Subcutaneous adipose tissue (tissue), 4 donors: ENCODE data around the gene GLRA1. TPM values are rescaled to one million over a fixed set of nuclear protein-coding genes. Genes with fewer than 3 reads are reported as not detected.

Experiments used
- total RNA-seq, 4 donors: library from RNA; depleted of rRNA; stranded (reverse); fragments of >200 nt; gene quantifications; one replicate each; pipeline ENCODE4 v1.1.0, GENCODE V29; 2016
- TF ChIP-seq, protein P1 (sequence below): fragments of 450-650 bp; IDR thresholded peaks from one replicate; pipeline ENCODE4 v1.5.1; 2016; ENCODE audit warnings: low read depth, mild to moderate bottlenecking, control low read depth, antibody characterized with exemption, moderate library complexity

Gene GLRA1
- total RNA-seq, 4 donors from 2014 or later, result not detected

DNA sequence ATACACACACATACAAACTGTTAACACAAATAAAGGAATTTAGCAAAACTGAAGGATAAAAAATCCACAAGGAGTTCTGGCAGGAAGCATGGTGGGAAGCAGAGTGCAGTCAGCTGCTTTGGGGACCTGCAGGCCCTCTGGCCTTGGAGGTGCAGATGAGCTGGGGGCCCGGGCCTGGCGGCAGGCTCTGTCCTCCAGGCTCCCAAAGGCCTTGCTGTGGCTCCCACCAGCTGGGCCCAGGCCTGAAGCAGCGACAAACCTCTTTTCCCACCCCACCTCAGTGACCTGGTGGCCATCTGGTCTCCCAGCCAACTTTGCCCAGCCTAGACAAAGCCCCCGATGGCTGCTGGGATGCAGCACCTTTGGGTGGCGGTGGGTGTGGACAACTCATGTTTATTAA is 67.8 kb downstream of the GLRA1 start:
- TF ChIP-seq, protein P1, sequence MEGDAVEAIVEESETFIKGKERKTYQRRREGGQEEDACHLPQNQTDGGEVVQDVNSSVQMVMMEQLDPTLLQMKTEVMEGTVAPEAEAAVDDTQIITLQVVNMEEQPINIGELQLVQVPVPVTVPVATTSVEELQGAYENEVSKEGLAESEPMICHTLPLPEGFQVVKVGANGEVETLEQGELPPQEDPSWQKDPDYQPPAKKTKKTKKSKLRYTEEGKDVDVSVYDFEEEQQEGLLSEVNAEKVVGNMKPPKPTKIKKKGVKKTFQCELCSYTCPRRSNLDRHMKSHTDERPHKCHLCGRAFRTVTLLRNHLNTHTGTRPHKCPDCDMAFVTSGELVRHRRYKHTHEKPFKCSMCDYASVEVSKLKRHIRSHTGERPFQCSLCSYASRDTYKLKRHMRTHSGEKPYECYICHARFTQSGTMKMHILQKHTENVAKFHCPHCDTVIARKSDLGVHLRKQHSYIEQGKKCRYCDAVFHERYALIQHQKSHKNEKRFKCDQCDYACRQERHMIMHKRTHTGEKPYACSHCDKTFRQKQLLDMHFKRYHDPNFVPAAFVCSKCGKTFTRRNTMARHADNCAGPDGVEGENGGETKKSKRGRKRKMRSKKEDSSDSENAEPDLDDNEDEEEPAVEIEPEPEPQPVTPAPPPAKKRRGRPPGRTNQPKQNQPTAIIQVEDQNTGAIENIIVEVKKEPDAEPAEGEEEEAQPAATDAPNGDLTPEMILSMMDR, result no peak

DNA sequence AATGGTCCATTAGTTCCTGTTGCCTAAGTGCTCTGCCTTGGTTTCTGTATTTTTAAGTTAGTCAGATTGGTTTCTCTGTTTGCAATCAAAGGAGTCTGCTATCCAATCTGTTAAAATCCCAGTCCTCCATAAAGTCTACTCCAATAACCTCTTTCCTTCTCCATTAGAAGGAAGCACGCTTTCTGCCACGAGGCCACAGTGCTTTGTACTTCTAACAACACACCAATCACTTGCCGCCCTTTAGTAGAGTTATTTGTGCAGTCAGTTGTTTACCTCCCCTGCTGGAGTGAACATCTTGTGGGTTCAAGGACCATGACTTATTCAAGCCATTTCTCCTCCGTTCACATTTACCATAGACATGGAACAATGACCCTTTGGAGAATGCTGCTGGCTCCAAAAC is 69.0 kb downstream of the GLRA1 start:
- TF ChIP-seq, protein P1, result no peak

DNA sequence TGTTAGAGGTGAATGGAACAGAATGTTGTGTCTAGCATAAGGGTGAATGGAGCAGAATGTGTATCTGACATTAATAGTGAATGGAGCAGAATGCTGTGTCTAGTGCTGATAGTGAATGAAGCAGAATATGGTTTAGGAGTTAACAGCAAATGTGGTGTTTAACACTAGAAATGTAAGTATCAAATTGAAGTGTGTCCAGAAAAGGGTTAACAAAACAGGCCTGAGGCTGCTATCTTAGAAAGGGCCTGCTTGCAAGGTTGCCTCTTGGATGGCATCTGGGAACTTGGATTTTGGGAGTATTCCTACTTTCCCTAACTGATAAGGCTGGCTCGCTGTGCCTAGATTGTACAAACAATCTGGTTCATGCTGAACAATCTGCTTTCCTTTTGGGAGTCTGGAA is 76.8 kb downstream of the GLRA1 start:
- TF ChIP-seq, protein P1, result no peak

DNA sequence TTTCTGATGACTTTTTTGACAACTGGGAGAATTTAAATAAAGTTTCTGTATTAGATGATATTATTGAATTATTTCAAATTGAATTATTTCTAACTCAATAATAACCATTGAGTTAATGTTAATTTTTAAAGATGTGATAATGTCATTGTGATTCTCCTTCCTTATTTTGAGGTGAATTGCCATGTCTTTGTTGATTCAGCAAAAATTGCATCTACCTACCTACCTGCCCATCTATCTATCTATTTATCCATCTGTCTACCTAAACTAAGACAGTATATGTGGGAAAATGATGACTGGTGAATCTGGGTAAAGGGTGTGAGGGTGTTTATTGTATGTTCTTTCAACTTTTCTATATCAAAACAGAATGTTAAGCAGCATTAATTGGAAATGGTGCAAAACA is 77.9 kb downstream of the GLRA1 start:
- TF ChIP-seq, protein P1, result no peak

DNA sequence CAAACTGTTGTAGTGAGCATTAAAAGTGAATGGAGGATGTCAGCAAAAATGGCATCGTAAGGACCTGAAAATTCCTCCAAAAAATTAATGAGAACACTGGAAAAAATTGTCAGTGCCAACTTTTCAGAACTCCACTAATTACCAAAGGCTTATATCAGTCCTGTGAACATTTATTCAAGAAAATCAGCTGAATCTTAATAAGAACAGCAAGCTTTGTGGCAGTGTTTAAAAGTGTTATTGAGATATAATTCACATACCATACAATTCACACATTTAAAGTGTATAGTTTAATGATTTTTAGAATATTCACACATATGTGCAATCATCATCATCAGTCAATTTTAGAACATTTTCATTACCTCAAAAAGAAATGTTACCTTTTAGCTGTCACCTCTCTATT is 95.3 kb downstream of the GLRA1 start:
- TF ChIP-seq, protein P1, result no peak

DNA sequence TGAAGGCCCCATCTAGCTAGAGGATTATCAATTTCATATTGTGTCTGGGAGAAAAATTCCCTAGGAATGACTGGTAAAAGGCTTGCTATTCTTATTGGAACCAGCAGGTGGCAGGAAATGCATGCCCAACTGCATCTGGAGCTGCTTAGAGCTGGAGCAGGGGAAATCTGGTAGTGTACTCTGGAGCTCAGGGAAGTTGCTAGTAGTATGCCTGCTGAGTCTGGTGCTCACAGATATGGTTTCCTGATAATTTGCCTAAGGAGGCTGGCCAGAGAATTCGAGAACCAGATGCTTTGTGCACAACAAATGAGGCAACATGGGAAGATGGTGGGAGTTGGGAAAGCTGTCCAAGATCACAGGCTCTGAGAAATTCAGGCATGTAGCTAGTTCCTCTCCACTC is 99.2 kb downstream of the GLRA1 start:
- TF ChIP-seq, protein P1, result no peak

DNA sequence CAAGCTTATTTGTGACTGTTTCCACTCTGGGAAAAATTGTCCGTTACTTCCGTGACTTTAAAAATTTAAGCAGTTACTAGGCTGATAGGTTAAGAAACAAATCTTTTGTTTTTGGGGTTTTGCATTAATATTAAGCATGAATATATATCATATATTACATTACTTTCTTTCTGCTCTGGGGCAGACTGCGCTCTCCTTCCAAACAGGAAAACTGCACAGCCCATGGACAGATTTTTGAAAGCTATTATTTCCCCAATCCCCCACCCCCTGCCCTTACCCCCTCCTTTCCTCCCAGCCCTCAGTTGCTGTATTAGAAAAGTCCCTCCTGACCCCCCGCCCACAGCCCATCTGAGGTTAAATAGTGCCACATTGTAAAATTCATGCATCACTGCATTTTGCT is 102.5 kb downstream of the GLRA1 start:
- TF ChIP-seq, protein P1, result no peak
